Measurements from ENCODE around the gene ANXA3.
"Not testable (repeated sequence)": the region's sequence is repeated elsewhere in the genome, so short reads cannot be mapped to it uniquely, and the experiment has no call there.

ANXA3 gene

GRCh38 chr4:78581618-78582017 lies 30.0 kb downstream of the ANXA3 start:
- no peak for DNase-seq

- DNase-seq, result no peak
Observed at GRCh38 chr4:78584863-78585547, 33.4 kb downstream of the ANXA3 start.

GRCh38 chr4:78585633-78586032 lies 34.1 kb downstream of the ANXA3 start:
- no peak for DNase-seq

- DNase-seq, result no peak
Observed at GRCh38 chr4:78588894-78589545, 37.5 kb downstream of the ANXA3 start.

- DNase-seq, result no peak
Observed at GRCh38 chr4:78591404-78591803, 39.8 kb downstream of the ANXA3 start.

GRCh38 chr4:78592088-78592783 lies 40.7 kb downstream of the ANXA3 start:
- DNase-seq, result no peak

GRCh38 chr4:78596111-78596742 lies 44.7 kb downstream of the ANXA3 start:
- no peak for DNase-seq

GRCh38 chr4:78598431-78598830 lies 46.9 kb downstream of the ANXA3 start:
- DNase-seq, result not testable (repeated sequence)

- DNase-seq, result no peak
Observed at GRCh38 chr4:78599147-78599546, 47.6 kb downstream of the ANXA3 start.

GRCh38 chr4:78599931-78600375 lies 48.4 kb downstream of the ANXA3 start:
- no peak for DNase-seq

- no peak for DNase-seq
Observed at GRCh38 chr4:78601013-78601412, 49.4 kb downstream of the ANXA3 start.

- DNase-seq, result no peak
Observed at GRCh38 chr4:78602334-78602733, 50.8 kb downstream of the ANXA3 start.

- DNase-seq, result no peak
Observed at GRCh38 chr4:78603384-78603783, 51.8 kb downstream of the ANXA3 start.

GRCh38 chr4:78604988-78605387 lies 53.4 kb downstream of the ANXA3 start:
- DNase-seq, result no peak

GRCh38 chr4:78606035-78606434 lies 54.5 kb downstream of the ANXA3 start:
- no peak for DNase-seq

GRCh38 chr4:78606530-78607095 lies 55.0 kb downstream of the ANXA3 start:
- DNase-seq, result no peak

- DNase-seq, result no peak
Observed at GRCh38 chr4:78608684-78609083, 57.1 kb downstream of the ANXA3 start.

GRCh38 chr4:78609580-78609979 lies 58.0 kb downstream of the ANXA3 start:
- no peak for DNase-seq

GRCh38 chr4:78610546-78611214 lies 59.1 kb downstream of the ANXA3 start:
- no peak for DNase-seq

- no peak for DNase-seq
Observed at GRCh38 chr4:78611215-78611558, 59.6 kb downstream of the ANXA3 start.

- DNase-seq, result no peak
Observed at GRCh38 chr4:78612398-78613178, 61.0 kb downstream of the ANXA3 start.
